Measurements from ENCODE around the gene ASRGL1.

DNA sequence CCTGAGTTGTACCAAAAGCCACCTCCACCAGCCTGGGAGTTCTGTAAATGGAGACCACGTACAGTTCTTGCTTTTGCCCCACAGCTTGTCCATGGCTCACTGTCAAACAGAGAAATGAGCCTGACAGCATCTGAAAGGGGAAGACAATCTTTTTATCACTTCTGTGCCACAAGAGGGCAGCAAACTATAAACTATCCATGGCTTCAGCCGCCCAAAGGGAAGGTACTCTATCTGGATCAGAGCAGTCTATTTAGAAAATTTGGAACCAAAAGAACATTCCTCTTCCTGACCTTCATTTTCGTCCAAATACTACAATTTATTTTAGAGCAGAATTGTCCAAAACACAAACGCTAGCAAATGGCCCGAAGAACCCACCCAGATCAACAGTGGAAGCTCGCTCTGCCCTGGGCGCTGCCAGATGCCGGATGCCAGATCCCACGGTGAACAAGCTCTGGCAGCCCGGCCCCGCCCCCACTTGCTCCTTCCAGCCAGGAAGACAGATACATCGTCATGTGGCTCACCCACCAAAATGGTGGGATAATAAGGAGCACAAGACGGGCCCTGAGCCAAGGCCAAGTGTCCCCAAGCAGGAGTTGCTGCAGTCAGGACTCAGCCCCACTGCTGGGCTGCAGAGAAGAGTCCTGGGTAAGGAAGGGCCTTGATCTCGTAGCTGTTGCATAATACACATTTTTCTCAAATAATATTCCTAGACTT is 57.7 kb downstream of the ASRGL1 start:
- TF ChIP-seq, protein P1, sequence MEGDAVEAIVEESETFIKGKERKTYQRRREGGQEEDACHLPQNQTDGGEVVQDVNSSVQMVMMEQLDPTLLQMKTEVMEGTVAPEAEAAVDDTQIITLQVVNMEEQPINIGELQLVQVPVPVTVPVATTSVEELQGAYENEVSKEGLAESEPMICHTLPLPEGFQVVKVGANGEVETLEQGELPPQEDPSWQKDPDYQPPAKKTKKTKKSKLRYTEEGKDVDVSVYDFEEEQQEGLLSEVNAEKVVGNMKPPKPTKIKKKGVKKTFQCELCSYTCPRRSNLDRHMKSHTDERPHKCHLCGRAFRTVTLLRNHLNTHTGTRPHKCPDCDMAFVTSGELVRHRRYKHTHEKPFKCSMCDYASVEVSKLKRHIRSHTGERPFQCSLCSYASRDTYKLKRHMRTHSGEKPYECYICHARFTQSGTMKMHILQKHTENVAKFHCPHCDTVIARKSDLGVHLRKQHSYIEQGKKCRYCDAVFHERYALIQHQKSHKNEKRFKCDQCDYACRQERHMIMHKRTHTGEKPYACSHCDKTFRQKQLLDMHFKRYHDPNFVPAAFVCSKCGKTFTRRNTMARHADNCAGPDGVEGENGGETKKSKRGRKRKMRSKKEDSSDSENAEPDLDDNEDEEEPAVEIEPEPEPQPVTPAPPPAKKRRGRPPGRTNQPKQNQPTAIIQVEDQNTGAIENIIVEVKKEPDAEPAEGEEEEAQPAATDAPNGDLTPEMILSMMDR (IDR thresholded peaks at IDR 0.05; ENCODE audit: insufficient read depth, low read depth, low read length) = peak; percentile 65
- no peak for TF ChIP-seq EZH2 (IDR thresholded peaks at IDR 0.05; ENCODE audit: insufficient read depth, low read length)

Measured in astrocyte (in vitro differentiated cells and primary cell).